Neural cell (in vitro differentiated cells): Measurements from ENCODE around the gene ASS1.

Experiments used
- CTCF ChIP-seq: fragments of 450-650 bp; IDR thresholded peaks from 2 replicates; pipeline ENCODE4 v1.5.1; 2014; ENCODE audit warnings: antibody characterized with exemption, mild to moderate bottlenecking, moderate library complexity; ENCODE audit not compliant: poor library complexity, severe bottlenecking
- EZH2 ChIP-seq: fragments of 200-600, 300-800 bp; shearing (Covaris generic), sonication (generic); IDR thresholded peaks from 2 replicates; pipeline ENCODE4 v1.6.1; 2014; ENCODE audit warnings: antibody characterized with exemption, low read length, borderline replicate concordance, mild to moderate bottlenecking; ENCODE audit not compliant: insufficient read depth, poor library complexity, severe bottlenecking
- MXI1 ChIP-seq: fragments of 450-650 bp; conservative IDR thresholded peaks from 2 replicates; pipeline ENCODE4 v1.6.1; 2014; ENCODE audit warnings: antibody characterized with exemption, mild to moderate bottlenecking; ENCODE audit not compliant: poor library complexity, severe bottlenecking
- POLR2AphosphoS5 ChIP-seq: IDR thresholded peaks from 2 replicates; pipeline ENCODE4 v1.6.1; 2012
- RAD21 ChIP-seq: fragments of 450-650 bp; conservative IDR thresholded peaks from 2 replicates; pipeline ENCODE4 v1.6.1; 2014; ENCODE audit warnings: antibody characterized with exemption, mild to moderate bottlenecking, moderate library complexity

GRCh38 chr9:130541533-130541932 lies 96.8 kb downstream of the ASS1 start:
- no peak for TF ChIP-seq CTCF
- TF ChIP-seq POLR2AphosphoS5 = no peak
- TF ChIP-seq MXI1 = no peak
- no peak for TF ChIP-seq RAD21
- TF ChIP-seq EZH2 = no peak
